Measurements from ENCODE around the gene SLC16A5. TPM values are rescaled to one million over a fixed set of nuclear protein-coding genes. Genes with fewer than 3 reads are reported as not detected.

Gene SLC16A5
- total and polyA plus RNA-seq, 10 of the 15 experiments (the other 5 are each of a cell fraction or from before 2014, with no cell fraction given) = 0.03 to 3.1 (median 0.96) TPM

GRCh38 chr17:75078284-75079022 is 9.3 kb upstream of the SLC16A5 start (continued):
- TF ChIP-seq DPF2 (IDR thresholded peaks at IDR 0.05) (peak; percentile 71), GATAD2B (conservative IDR thresholded peaks at IDR 0.05; ENCODE audit: low read depth) (peak; percentile 72), MYC (IDR thresholded peaks at IDR 0.05; ENCODE audit: insufficient read depth, insufficient read length, insufficient replicate concordance, low read length, severe bottlenecking) (no peak), EGR1 (IDR thresholded peaks at IDR 0.05; ENCODE audit: borderline replicate concordance in 1 of 2, low read depth in 2 of 2, low read length in 2 of 2) (0 out of 3 replicates have a peak, but pooled peaks of 1 of the 2 experiments have one; percentile 22), RAD51 (IDR thresholded peaks at IDR 0.05) (0 out of 2 replicates have a peak, but pooled peaks have one; percentile 16), MLLT1 (IDR thresholded peaks at IDR 0.05) (no peak), BCL11A (IDR thresholded peaks at IDR 0.05; ENCODE audit: low read depth, low read length) (0 out of 2 replicates have a peak, but pooled peaks have one; percentile 12), IKZF2 (IDR thresholded peaks at IDR 0.05) (peak; percentile 100), RB1 (IDR thresholded peaks at IDR 0.05; ENCODE audit: borderline replicate concordance) (no peak), NKRF (conservative IDR thresholded peaks at IDR 0.05) (0 out of 2 replicates have a peak, but pooled peaks have one; percentile 11), TARDBP (IDR thresholded peaks at IDR 0.05; ENCODE audit: borderline replicate concordance) (no peak), FOXK2 (IDR thresholded peaks at IDR 0.05) (no peak), HCFC1 (IDR thresholded peaks at IDR 0.05; ENCODE audit: low read length) (no peak), POLR2A (IDR thresholded peaks at IDR 0.05; ENCODE audit: low read depth, low read length) (no peak), SMAD1 (IDR thresholded peaks at IDR 0.05; ENCODE audit: low read depth, partially characterized antibody) (peak; percentile 16), ZNF24 (IDR thresholded peaks at IDR 0.05) (no peak), SPI1 (IDR thresholded peaks at IDR 0.05; ENCODE audit: borderline replicate concordance, insufficient read depth, low read depth, low read length) (peak; percentile 92), MXI1 (IDR thresholded peaks at IDR 0.05; ENCODE audit: low read depth, low read length) (no peak; the same call in 1 of the 2 replicates), SMARCA5 (IDR thresholded peaks at IDR 0.05) (no peak), CEBPB (IDR thresholded peaks at IDR 0.05; ENCODE audit: borderline replicate concordance in 1 of 2, low read depth in 2 of 2, low read length in 2 of 2) (no peak), JUNB (IDR thresholded peaks at IDR 0.05) (no peak), SKIL (IDR thresholded peaks at IDR 0.05; ENCODE audit: low read depth, poor library complexity, severe bottlenecking) (peak; percentile 16), MEF2A (IDR thresholded peaks at IDR 0.05; ENCODE audit: insufficient read depth, low read depth, low read length) (no peak), MYB (IDR thresholded peaks at IDR 0.05; ENCODE audit: borderline replicate concordance, low read depth, low read length) (no peak), LARP7 (IDR thresholded peaks at IDR 0.05) (no peak), SREBF1 (IDR thresholded peaks at IDR 0.05; ENCODE audit: low read length) (no peak), MEF2B (IDR thresholded peaks at IDR 0.05; ENCODE audit: partially characterized antibody, poor library complexity, severe bottlenecking) (peak; percentile 91)
